Measurements from ENCODE around the gene ARMC12. TPM values are rescaled to one million over a fixed set of nuclear protein-coding genes. Genes with fewer than 3 reads are reported as not detected.

ARMC12 gene
- total RNA-seq, 1 experiment from 2014 or later: 2.3 TPM

- Mint-ChIP-seq H3K27me3 (ENCODE audit: insufficient read depth, unreplicated experiment) (peaks cover 13% of the 10 kb centered on the region), H3K4me3 (ENCODE audit: unreplicated experiment) (no peak overlapping the region), H3K27ac (ENCODE audit: low read depth, unreplicated experiment) (no peak overlapping the region), H3K36me3 (ENCODE audit: insufficient read depth, unreplicated experiment) (no peaks in the 10 kb centered on the region), H3K4me1 (ENCODE audit: insufficient read depth, unreplicated experiment) (peaks cover 32% of the 10 kb centered on the region), H3K9me3 (ENCODE audit: unreplicated experiment) (no peaks in the 10 kb centered on the region)
- no peak for TF ChIP-seq CTCF (IDR thresholded peaks at IDR 0.05; ENCODE audit: unreplicated experiment)
- peak; percentile 82 for DNase-seq (ENCODE audit: unreplicated experiment)
- BruUV-seq (replicated peaks): no TSS peak
- CTCF ChIA-PET: no interaction called here
- POLR2A ChIA-PET: interaction anchor here (0.6 kb wide), 3 partner anchors 18 to 319 kb away, joined by 3 to 4 read pairs (median 3); no protein-coding TSS in a partner anchor
- intact Hi-C loops (cut with micrococcal nuclease): no loop called here
These were observed 45.6 kb downstream of the ARMC12 start for GRCh38 chr6:35782424-35782823.

GRCh38 chr6:35784200-35784599, 47.4 kb downstream of the ARMC12 start:
- ChIA-PET CTCF (interaction anchor here (0.6 to 0.7 kb wide), 3 partner anchors 261 to 440 kb away, joined by 3 to 4 read pairs (median 3); no protein-coding TSS in a partner anchor), POLR2A (no interaction called here)
- Mint-ChIP-seq H3K4me1 (ENCODE audit: insufficient read depth, unreplicated experiment) (peaks cover 23% of the 10 kb centered on the region), H3K9me3 (ENCODE audit: unreplicated experiment) (no peaks in the 10 kb centered on the region), H3K27ac (ENCODE audit: low read depth, unreplicated experiment) (no peak overlapping the region), H3K27me3 (ENCODE audit: insufficient read depth, unreplicated experiment) (peaks cover 28% of the 10 kb centered on the region), H3K36me3 (ENCODE audit: insufficient read depth, unreplicated experiment) (no peaks in the 10 kb centered on the region), H3K4me3 (ENCODE audit: unreplicated experiment) (no peak overlapping the region)
- intact Hi-C loops (cut with micrococcal nuclease): no loop called here
- TF ChIP-seq CTCF (IDR thresholded peaks at IDR 0.05; ENCODE audit: unreplicated experiment): no peak
- no peak for DNase-seq (ENCODE audit: unreplicated experiment)
- no TSS peak for BruUV-seq (replicated peaks)

GRCh38 chr6:35786272-35786671, 49.4 kb downstream of the ARMC12 start:
- Mint-ChIP-seq H3K27me3 (ENCODE audit: insufficient read depth, unreplicated experiment) (peaks cover 31% of the 10 kb centered on the region), H3K4me1 (ENCODE audit: insufficient read depth, unreplicated experiment) (peaks cover 19% of the 10 kb centered on the region), H3K27ac (ENCODE audit: low read depth, unreplicated experiment) (no peak overlapping the region), H3K9me3 (ENCODE audit: unreplicated experiment) (no peaks in the 10 kb centered on the region), H3K4me3 (ENCODE audit: unreplicated experiment) (no peak overlapping the region), H3K36me3 (ENCODE audit: insufficient read depth, unreplicated experiment) (no peaks in the 10 kb centered on the region)
- TF ChIP-seq CTCF (IDR thresholded peaks at IDR 0.05; ENCODE audit: unreplicated experiment): no peak
- POLR2A ChIA-PET: interaction anchor here (2.7 kb wide), 1 partner anchor 11 kb away, joined by 12 read pairs; the partner anchor contains the start of gene CLPS
- no TSS peak for BruUV-seq (replicated peaks)
- intact Hi-C loops (cut with micrococcal nuclease): no loop called here
- no peak for DNase-seq (ENCODE audit: unreplicated experiment)
- CTCF ChIA-PET: no interaction called here

DNA sequence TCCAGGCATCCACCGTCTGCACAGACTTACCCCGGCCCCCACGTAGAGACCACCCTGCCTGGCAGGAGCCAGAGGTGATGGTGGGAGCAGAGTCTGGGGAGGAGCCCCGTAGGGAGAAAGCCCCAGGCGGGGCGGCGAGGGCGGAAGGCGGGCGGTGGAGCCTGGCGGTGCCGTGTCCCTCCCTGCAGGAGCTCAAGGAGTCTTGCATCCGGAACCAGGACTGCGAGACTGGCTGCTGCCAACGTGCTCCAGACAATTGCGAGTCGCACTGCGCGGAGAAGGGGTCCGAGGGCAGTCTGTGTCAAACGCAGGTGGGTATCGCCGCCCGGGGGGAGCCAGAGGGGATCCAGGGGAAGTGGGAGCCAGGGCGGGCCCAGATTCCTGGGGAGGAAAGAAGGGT, 50.0 kb downstream of the ARMC12 start:
- Mint-ChIP-seq H3K4me1 (ENCODE audit: insufficient read depth, unreplicated experiment) (peaks cover 13% of the 10 kb centered on the region), H3K4me3 (ENCODE audit: unreplicated experiment) (no peak overlapping the region), H3K27me3 (ENCODE audit: insufficient read depth, unreplicated experiment) (peaks cover 31% of the 10 kb centered on the region), H3K36me3 (ENCODE audit: insufficient read depth, unreplicated experiment) (no peaks in the 10 kb centered on the region), H3K9me3 (ENCODE audit: unreplicated experiment) (no peaks in the 10 kb centered on the region), H3K27ac (ENCODE audit: low read depth, unreplicated experiment) (no peak overlapping the region)
- no peak for TF ChIP-seq CTCF (IDR thresholded peaks at IDR 0.05; ENCODE audit: unreplicated experiment)
- no TSS peak for BruUV-seq (replicated peaks)
- DNase-seq (ENCODE audit: unreplicated experiment): no peak
- ChIA-PET POLR2A (interaction anchor here (2.7 kb wide), 1 partner anchor 11 kb away, joined by 12 read pairs; the partner anchor contains the start of gene CLPS), CTCF (no interaction called here)
- intact Hi-C loops (cut with micrococcal nuclease): no loop called here

Measured in MCF 10A (cell line).